Measurements from ENCODE around the gene DAW1.

- no peak for TF ChIP-seq CTCF (IDR thresholded peaks at IDR 0.05)
- no peak for TF ChIP-seq POLR2A (IDR thresholded peaks at IDR 0.05)
Observed at GRCh38 chr2:227877421-227878310, 6.2 kb downstream of the DAW1 start.

All from testis (tissue), 2 donors.